ENCODE results near the gene NEURL2.

DNA sequence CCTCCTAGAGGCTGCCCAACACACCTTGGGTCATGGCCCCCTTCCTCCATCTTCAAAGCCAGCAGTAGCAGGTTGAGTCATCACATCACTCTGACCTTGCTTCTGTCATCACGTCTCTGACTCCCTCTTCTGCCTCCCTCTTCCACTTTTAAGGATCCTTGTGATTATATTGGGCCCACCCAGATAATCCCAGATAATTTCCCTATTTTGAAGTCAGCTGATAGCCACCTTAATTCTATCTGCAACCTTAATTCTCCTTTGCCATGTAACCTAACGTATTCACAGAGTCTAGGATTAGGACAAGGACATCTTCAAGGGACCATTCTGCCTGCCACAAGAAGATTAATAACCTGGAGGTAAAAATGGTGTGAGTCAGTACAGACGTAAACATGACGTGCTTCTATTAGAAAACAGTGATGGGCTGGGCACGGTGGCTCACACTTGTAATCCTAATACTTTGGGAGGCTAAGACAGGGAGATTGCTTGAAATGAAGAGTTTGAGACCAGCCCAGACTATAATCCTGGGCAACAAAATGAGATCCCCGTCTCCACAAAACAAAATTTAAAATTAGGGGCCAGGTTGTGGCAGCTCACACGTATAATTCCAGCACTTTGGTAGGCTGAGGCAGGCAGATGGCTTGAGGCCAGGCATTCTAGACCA, 30.3 kb downstream of the NEURL2 start:
- TF ChIP-seq CTCF (IDR thresholded peaks at IDR 0.05) (no peak), POLR2A (IDR thresholded peaks at IDR 0.05) (no peak)

Data from body of pancreas (tissue), 4 donors.